ENCODE results near the gene EEPD1.

GRCh38 chr7:36116347-36117202 lies 36.5 kb upstream of the EEPD1 start:
- TF ChIP-seq EZH2 (IDR thresholded peaks at IDR 0.05) (no peak), POLR2AphosphoS5 (IDR thresholded peaks at IDR 0.05; ENCODE audit: borderline replicate concordance, low read depth, low read length) (no peak), FOXP2 (optimal IDR thresholded peaks at IDR 0.05; ENCODE audit: control extremely low read depth, extremely low read length, insufficient read depth) (no peak)

Data from SK-N-MC (cell line).